Ovary (tissue), 9 donors: Measurements from ENCODE around the gene RYK. TPM values are rescaled to one million over a fixed set of nuclear protein-coding genes. Genes with fewer than 3 reads are reported as not detected.

ENCODE experiments used
- DNase-seq, 5 donors: peaks; one replicate each; pipeline ENCODE4 v3.0.0-alpha.2; 2019 to 2020
- H3K27ac ChIP-seq, 2 donors: fragments of 200-600 bp; one replicate each; pipeline versions ENCODE4 v1.5.1 to v1.8.0; 2019 to 2022
- H3K27me3 ChIP-seq: fragments of 200-600 bp; one replicate; pipeline ENCODE4 v1.8.0; 2022
- H3K36me3 ChIP-seq: fragments of 200-600 bp; sonication (generic); one replicate; pipeline ENCODE4 v1.5.1; 2019
- H3K4me1 ChIP-seq: one replicate; pipeline ENCODE4 v1.8.1; 2013; ENCODE audit warnings: mild to moderate bottlenecking, moderate library complexity; ENCODE audit not compliant: insufficient read depth
- H3K4me3 ChIP-seq: fragments of 200-600 bp; sonication (generic); one replicate; pipeline ENCODE4 v1.5.1; 2017
- H3K9me3 ChIP-seq, 2 donors: fragments of 200-600 bp in 1 of 2; sonication (generic) in 1 of 2; one replicate each; pipeline versions ENCODE4 v1.5.1 to v1.8.1; 2013 to 2019; ENCODE audit warnings: mild to moderate bottlenecking in 1 of 2, moderate library complexity in 1 of 2
- CTCF ChIP-seq, 3 donors: fragments of 450-650 bp in 2 of 3; fragments of 200-600 bp in 1 of 3; IDR thresholded peaks; one replicate each; pipeline versions ENCODE4 v1.5.1 to v1.8.0; 2016 to 2022; ENCODE audit warnings: antibody characterized with exemption in 3 of 3, mild to moderate bottlenecking in 1 of 3
- EP300 ChIP-seq: sonication (generic); formaldehyde crosslinking; IDR thresholded peaks from one replicate; pipeline ENCODE4 v1.6.1; 2017; ENCODE audit warnings: antibody characterized with exemption
- POLR2A ChIP-seq: fragments of 450-650 bp; IDR thresholded peaks from one replicate; pipeline ENCODE4 v1.6.1; 2017; ENCODE audit warnings: antibody characterized with exemption, mild to moderate bottlenecking, moderate library complexity
- WGBS, 3 donors: extraction: QIAGEN DNeasy Blood & Tissue Kit in 1 of 3; methylation state at CpG; one replicate each; pipeline versions ENCODE4 v1.1.5 to v1.1.7; 2013 to 2017; 5-methylcytosine and 5-hydroxymethylcytosine counted together
- intact Hi-C, 4 donors: fragments of 100-400 bp; cut with DNase I; formaldehyde crosslinking; loops; one replicate each; pipeline versions ENCODE4 v1.11.0 to v1.15.1; 2022 to 2023
- polyA plus RNA-seq, 2 donors: library from polyadenylated mRNA; stranded (reverse); fragments of 200-250 nt in 1 of 2; fragments of 350-450 nt in 1 of 2; fragmentation: Illumina TruSeq in 1 of 2; extraction: RNeasy Lipid Tissue Mini Kit (QIAGEN cat#74804) in 1 of 2; gene quantifications; one replicate each; pipeline ENCODE4 v1.2.3, GENCODE V29; 2013 to 2014
- total RNA-seq, 7 donors: library from RNA; depleted of rRNA in 2 of 7; stranded (reverse); fragments of >200 nt in 2 of 7; fragmentation: NEBNext Ultra II Directional in 3 of 7; extraction: Animal tissue kit (Norgen Biotek cat#: 25700) in 3 of 7; gene quantifications; one replicate each; pipeline versions ENCODE4 v1.1.0 to v1.2.4, GENCODE V29; 2016 to 2023
- donor health status: DM: no; HTN: no; CAD: no; lungs with moderate emphysema.
- donor health status: DM: no; HTN: no; CAD: no.
- donor health status: Bipolar disorder and iron deficiency.
- donor health status: DM: yes; HTN: yes; CAD: no.
- donor health status: DM: no; HTN: no; CAD: no.
- donor health status: DM: yes; HTN: yes; CAD: no.

The RYK gene
- total and polyA plus RNA-seq, 9 donors, result 78.1 to 171 (median 120) TPM

GRCh38 chr3:134143828-134144401, 106.7 kb downstream of the RYK start:
- H3K4me1 ChIP-seq, result peaks cover 4% of the 10 kb centered on the region
- WGBS, 3 donors, result 85 to 90% (median 86%) methylated on average over 6 of the region's 6 CpGs
- no peaks in the 10 kb centered on the region for H3K36me3 ChIP-seq
- no peaks in the 10 kb centered on the region for H3K27me3 ChIP-seq
- TF ChIP-seq CTCF (IDR thresholded peaks at IDR 0.05) (no peak), POLR2A (no peak), EP300 (no peak)
- no peak overlapping the region for H3K27ac ChIP-seq
- no peaks in the 10 kb centered on the region for H3K9me3 ChIP-seq
- no peak for DNase-seq
- intact Hi-C loops, result no loop called here
- no peak overlapping the region for H3K4me3 ChIP-seq

GRCh38 chr3:134136604-134137003, 114.1 kb downstream of the RYK start:
- Histone ChIP-seq H3K9me3 (no peaks in the 10 kb centered on the region), H3K4me1 (no peaks in the 10 kb centered on the region), H3K36me3 (no peaks in the 10 kb centered on the region), H3K27me3 (no peaks in the 10 kb centered on the region), H3K4me3 (no peak overlapping the region), H3K27ac (no peak overlapping the region)
- 91 to 95% (median 94%) methylated on average over 3 of the region's 3 CpGs for WGBS, 3 donors
- no peak for DNase-seq
- intact Hi-C loops, result no loop called here
- TF ChIP-seq POLR2A (no peak), CTCF (IDR thresholded peaks at IDR 0.05) (no peak), EP300 (no peak)

- H3K36me3 ChIP-seq, result no peaks in the 10 kb centered on the region
- 89 to 97% (median 94%) methylated on average over 3 of the region's 3 CpGs for WGBS, 3 donors
- intact Hi-C loops, result no loop called here
- no peaks in the 10 kb centered on the region for H3K27me3 ChIP-seq
- no peaks in the 10 kb centered on the region for H3K4me1 ChIP-seq
- H3K9me3 ChIP-seq, result no peaks in the 10 kb centered on the region
- no peak for DNase-seq
- no peak for TF ChIP-seq EP300
- no peak for TF ChIP-seq CTCF (IDR thresholded peaks at IDR 0.05)
- no peak for TF ChIP-seq POLR2A
- H3K27ac ChIP-seq, result no peak overlapping the region
- no peak overlapping the region for H3K4me3 ChIP-seq
Observed at GRCh38 chr3:134134698-134135415, 115.8 kb downstream of the RYK start.

GRCh38 chr3:134134240-134134639, 116.4 kb downstream of the RYK start:
- intact Hi-C loops, result no loop called here
- Histone ChIP-seq H3K36me3 (no peaks in the 10 kb centered on the region), H3K4me3 (no peak overlapping the region), H3K27me3 (no peaks in the 10 kb centered on the region), H3K9me3 (no peaks in the 10 kb centered on the region), H3K4me1 (no peaks in the 10 kb centered on the region), H3K27ac (no peak overlapping the region)
- DNase-seq, result no peak
- TF ChIP-seq EP300, result no peak
- TF ChIP-seq POLR2A, result no peak
- TF ChIP-seq CTCF (IDR thresholded peaks at IDR 0.05), result no peak
- WGBS, 3 donors, result 82 to 100% (median 100%) methylated on average over 1 of the region's 1 CpG
